Stimulated activated CD8-positive, alpha-beta memory T cell treated with anti-CD3 and anti-CD28 coated beads, Interleukin-15, amount 100 ng/mL, for 24 hours (primary cell): ENCODE measurements around the gene IRS2.

Source experiments
- DNase-seq: peaks from one replicate; pipeline ENCODE4 v3.0.0-alpha.2; 2020; ENCODE audit warnings: low read depth

IRS2 gene

GRCh38 chr13:109781384-109782065, 4.9 kb downstream of the IRS2 start:
- DNase-seq, result no peak

- no peak for DNase-seq
These were observed 5.5 kb downstream of the IRS2 start for GRCh38 chr13:109780845-109781383.

GRCh38 chr13:109779876-109780510, 6.4 kb downstream of the IRS2 start:
- DNase-seq, result no peak

GRCh38 chr13:109779074-109779473, 7.3 kb downstream of the IRS2 start:
- DNase-seq, result no peak

- DNase-seq, result no peak
These were observed 8.3 kb downstream of the IRS2 start for GRCh38 chr13:109778102-109778542.

GRCh38 chr13:109776575-109776974, 9.8 kb downstream of the IRS2 start:
- DNase-seq, result no peak

- no peak for DNase-seq
These were observed 12.6 kb downstream of the IRS2 start for GRCh38 chr13:109773786-109774185.

GRCh38 chr13:109773276-109773675, 13.1 kb downstream of the IRS2 start:
- no peak for DNase-seq

- no peak for DNase-seq
These were observed 14.5 kb downstream of the IRS2 start for GRCh38 chr13:109771926-109772325.

- no peak for DNase-seq
These were observed 15.9 kb downstream of the IRS2 start for GRCh38 chr13:109770436-109770835.

GRCh38 chr13:109769921-109770320, 16.5 kb downstream of the IRS2 start:
- no peak for DNase-seq

- DNase-seq, result no peak
These were observed 17.1 kb downstream of the IRS2 start for GRCh38 chr13:109769275-109769674.

- no peak for DNase-seq
These were observed 17.8 kb downstream of the IRS2 start for GRCh38 chr13:109768616-109769015.

GRCh38 chr13:109768176-109768575, 18.2 kb downstream of the IRS2 start:
- no peak for DNase-seq

GRCh38 chr13:109767023-109767422, 19.4 kb downstream of the IRS2 start:
- DNase-seq, result no peak

- no peak for DNase-seq
These were observed 21.7 kb downstream of the IRS2 start for GRCh38 chr13:109764470-109765291.

GRCh38 chr13:109764045-109764444, 22.3 kb downstream of the IRS2 start:
- DNase-seq, result no peak

- DNase-seq, result no peak
These were observed 23.6 kb downstream of the IRS2 start for GRCh38 chr13:109762791-109763190.

GRCh38 chr13:109761695-109762094, 24.7 kb downstream of the IRS2 start:
- DNase-seq, result no peak

- DNase-seq, result no peak
These were observed 25.4 kb downstream of the IRS2 start for GRCh38 chr13:109760951-109761350.

GRCh38 chr13:109760402-109760801, 26.0 kb downstream of the IRS2 start:
- no peak for DNase-seq

- no peak for DNase-seq
These were observed 26.8 kb downstream of the IRS2 start for GRCh38 chr13:109759609-109760008.
